ENCODE measurements around the gene FAM78A.

The FAM78A gene

GRCh38 chr9:131302244-131303075 lies 26.1 kb upstream of the FAM78A start:
- DNase-seq (ENCODE audit: low spot score), result no peak

- DNase-seq (ENCODE audit: low spot score), result no peak
These were observed 24.1 kb upstream of the FAM78A start for GRCh38 chr9:131300444-131300843.

- no peak for DNase-seq (ENCODE audit: low spot score)
These were observed 23.6 kb upstream of the FAM78A start for GRCh38 chr9:131299961-131300347.

GRCh38 chr9:131299346-131299960 lies 23.1 kb upstream of the FAM78A start:
- DNase-seq (ENCODE audit: low spot score), result no peak

- DNase-seq (ENCODE audit: low spot score), result no peak
These were observed 22.5 kb upstream of the FAM78A start for GRCh38 chr9:131298816-131299215.

GRCh38 chr9:131298341-131298740 lies 22.0 kb upstream of the FAM78A start:
- DNase-seq (ENCODE audit: low spot score), result no peak

- peak; percentile 34 for DNase-seq (ENCODE audit: low spot score)
These were observed 21.6 kb upstream of the FAM78A start for GRCh38 chr9:131297903-131298302.

GRCh38 chr9:131296906-131297500 lies 20.7 kb upstream of the FAM78A start:
- no peak for DNase-seq (ENCODE audit: low spot score)

- no peak for DNase-seq (ENCODE audit: low spot score)
These were observed 20.1 kb upstream of the FAM78A start for GRCh38 chr9:131296460-131296859.

GRCh38 chr9:131292937-131293336 lies 16.6 kb upstream of the FAM78A start:
- DNase-seq (ENCODE audit: low spot score), result no peak

GRCh38 chr9:131291795-131292315 lies 15.5 kb upstream of the FAM78A start:
- DNase-seq (ENCODE audit: low spot score), result no peak

GRCh38 chr9:131290767-131291370 lies 14.6 kb upstream of the FAM78A start:
- DNase-seq (ENCODE audit: low spot score), result no peak

GRCh38 chr9:131290036-131290766 lies 13.9 kb upstream of the FAM78A start:
- DNase-seq (ENCODE audit: low spot score), result no peak

- DNase-seq (ENCODE audit: low spot score), result peak; percentile 80
These were observed 13.2 kb upstream of the FAM78A start, which contains the start of gene PLPP7 for GRCh38 chr9:131289301-131290035. Gene PLPP7, plus strand, starts transcription at chr9:131289723. Its CDS starts 275 bp downstream, at chr9:131289998.

GRCh38 chr9:131288217-131288616 lies 11.9 kb upstream of the FAM78A start:
- DNase-seq (ENCODE audit: low spot score), result no peak

GRCh38 chr9:131287359-131287758 lies 11.0 kb upstream of the FAM78A start:
- DNase-seq (ENCODE audit: low spot score), result no peak

GRCh38 chr9:131284856-131285255 lies 8.5 kb upstream of the FAM78A start:
- DNase-seq (ENCODE audit: low spot score), result no peak

GRCh38 chr9:131282688-131283422 lies 6.5 kb upstream of the FAM78A start:
- peak; percentile 51 for DNase-seq (ENCODE audit: low spot score)

GRCh38 chr9:131282175-131282574 lies 5.9 kb upstream of the FAM78A start:
- no peak for DNase-seq (ENCODE audit: low spot score)

Measured in hepatic stellate cell (primary cell).